PC-3 (cell line): Measurements from ENCODE around the gene KCNH5.

Experiments
- EZH2 ChIP-seq: fragments of 300-600 bp; sonication (generic); IDR thresholded peaks from one replicate; pipeline ENCODE4 v1.6.1; 2017; ENCODE audit warnings: antibody characterized with exemption, mild to moderate bottlenecking, low read length; ENCODE audit not compliant: unreplicated experiment
- TF ChIP-seq, protein P1 (sequence below): fragments of 300-600 bp; sonication (generic); conservative IDR thresholded peaks from 2 replicates; pipeline ENCODE4 v1.5.1; 2017; ENCODE audit warnings: antibody characterized with exemption, low read depth, mild to moderate bottlenecking, low read length

DNA sequence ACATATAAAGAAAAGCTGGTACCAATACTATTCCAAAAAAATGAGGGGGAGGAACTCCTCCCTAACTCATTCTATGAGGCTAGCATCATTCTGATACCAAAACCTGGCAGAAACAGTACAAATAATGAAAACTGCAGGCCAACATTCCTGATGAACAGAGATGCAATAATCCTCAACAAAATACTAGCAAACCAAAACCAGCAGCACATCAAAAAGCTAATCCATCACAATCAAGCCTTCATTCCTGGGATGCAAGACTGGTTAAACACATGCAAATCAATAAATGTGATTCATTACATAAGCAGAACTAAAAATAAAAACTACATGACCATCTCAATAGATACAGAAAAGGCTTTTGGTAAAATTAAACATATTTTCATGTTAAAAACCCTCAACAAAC is 281.3 kb downstream of the KCNH5 start:
- TF ChIP-seq, protein P1, sequence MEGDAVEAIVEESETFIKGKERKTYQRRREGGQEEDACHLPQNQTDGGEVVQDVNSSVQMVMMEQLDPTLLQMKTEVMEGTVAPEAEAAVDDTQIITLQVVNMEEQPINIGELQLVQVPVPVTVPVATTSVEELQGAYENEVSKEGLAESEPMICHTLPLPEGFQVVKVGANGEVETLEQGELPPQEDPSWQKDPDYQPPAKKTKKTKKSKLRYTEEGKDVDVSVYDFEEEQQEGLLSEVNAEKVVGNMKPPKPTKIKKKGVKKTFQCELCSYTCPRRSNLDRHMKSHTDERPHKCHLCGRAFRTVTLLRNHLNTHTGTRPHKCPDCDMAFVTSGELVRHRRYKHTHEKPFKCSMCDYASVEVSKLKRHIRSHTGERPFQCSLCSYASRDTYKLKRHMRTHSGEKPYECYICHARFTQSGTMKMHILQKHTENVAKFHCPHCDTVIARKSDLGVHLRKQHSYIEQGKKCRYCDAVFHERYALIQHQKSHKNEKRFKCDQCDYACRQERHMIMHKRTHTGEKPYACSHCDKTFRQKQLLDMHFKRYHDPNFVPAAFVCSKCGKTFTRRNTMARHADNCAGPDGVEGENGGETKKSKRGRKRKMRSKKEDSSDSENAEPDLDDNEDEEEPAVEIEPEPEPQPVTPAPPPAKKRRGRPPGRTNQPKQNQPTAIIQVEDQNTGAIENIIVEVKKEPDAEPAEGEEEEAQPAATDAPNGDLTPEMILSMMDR = no peak
- TF ChIP-seq EZH2 = no peak
